Sigmoid colon (tissue), 7 donors: Measurements from ENCODE around the gene DAAM1. TPM values are rescaled to one million over a fixed set of nuclear protein-coding genes. Genes with fewer than 3 reads are reported as not detected.

Experiments used
- DNase-seq: peaks from one replicate; pipeline ENCODE4 v3.0.0-alpha.2; 2019
- H3K27ac ChIP-seq, 4 donors: fragments of 200-600 bp; sonication (generic); one replicate each; pipeline ENCODE4 v1.5.1; 2016 to 2019; ENCODE audit warnings: mild to moderate bottlenecking in 1 of 4
- H3K27me3 ChIP-seq, 3 donors: fragments of 200-600 bp; sonication (generic); one replicate each; pipeline ENCODE4 v1.5.1; 2019; ENCODE audit warnings: mild to moderate bottlenecking in 1 of 3
- H3K36me3 ChIP-seq, 4 donors: fragments of 200-600 bp; sonication (generic); one replicate each; pipeline ENCODE4 v1.5.1; 2016 to 2019
- H3K4me1 ChIP-seq, 4 donors: fragments of 200-600 bp; sonication (generic); one replicate each; pipeline ENCODE4 v1.5.1; 2017 to 2019
- H3K4me3 ChIP-seq, 4 donors: fragments of 200-600 bp; sonication (generic); one replicate each; pipeline ENCODE4 v1.5.1; 2017 to 2019; ENCODE audit warnings: mild to moderate bottlenecking in 2 of 4, moderate library complexity in 1 of 4
- H3K9me3 ChIP-seq, 4 donors: fragments of 200-600 bp in 3 of 4; sonication (generic) in 3 of 4; one replicate each; pipeline versions ENCODE4 v1.5.1 to v1.6.1; 2013 to 2019
- EP300 ChIP-seq, 4 donors: sonication (generic); formaldehyde crosslinking; IDR thresholded peaks; one replicate each; pipeline ENCODE4 v1.6.1; 2017; ENCODE audit warnings: antibody characterized with exemption in 4 of 4
- POLR2A ChIP-seq, 2 donors: fragments of 450-650 bp; IDR thresholded peaks; one replicate each; pipeline ENCODE4 v1.6.1; 2016; ENCODE audit warnings: antibody characterized with exemption in 2 of 2, mild to moderate bottlenecking in 2 of 2, moderate library complexity in 2 of 2
- POLR2AphosphoS5 ChIP-seq, 4 donors: sonication (generic); formaldehyde crosslinking; IDR thresholded peaks; one replicate each; pipeline ENCODE4 v1.6.1; 2017; ENCODE audit warnings: antibody characterized with exemption in 4 of 4
- WGBS, 2 donors: extraction: QIAGEN DNeasy Blood & Tissue Kit; methylation state at CpG; one replicate each; pipeline ENCODE4 v1.1.7; 2013; 5-methylcytosine and 5-hydroxymethylcytosine counted together
- intact Hi-C: fragments of 100-400 bp; cut with DNase I; formaldehyde crosslinking; loops from one replicate; pipeline ENCODE4 v1.15.1; 2023
- polyA plus RNA-seq, 3 donors: library from polyadenylated mRNA; stranded (reverse); fragments of 200-250 nt; gene quantifications; one replicate each; pipeline ENCODE4 v1.2.3, GENCODE V29; 2013
- total RNA-seq, 4 donors: library from RNA; depleted of rRNA; stranded (reverse); fragments of >200 nt; gene quantifications; one replicate each; pipeline ENCODE4 v1.1.0, GENCODE V29; 2016
- TF ChIP-seq, protein P1 (sequence below), 4 experiments: fragments of 450-650 bp in 3 of 4; fragments of 200-600 bp in 1 of 4; IDR thresholded peaks; one replicate each; pipeline ENCODE4 v1.5.1; 2016 to 2019; ENCODE audit warnings: antibody characterized with exemption in 4 of 4, mild to moderate bottlenecking in 3 of 4, moderate library complexity in 2 of 4
- donor health status: healthy with polysubstance abuse.
- donor health status: Bipolar disorder and iron deficiency.
- donor health status: healthy.

The DAAM1 gene
- total and polyA plus RNA-seq, 7 donors, result 11.4 to 77.8 (median 47.5) TPM

DNA sequence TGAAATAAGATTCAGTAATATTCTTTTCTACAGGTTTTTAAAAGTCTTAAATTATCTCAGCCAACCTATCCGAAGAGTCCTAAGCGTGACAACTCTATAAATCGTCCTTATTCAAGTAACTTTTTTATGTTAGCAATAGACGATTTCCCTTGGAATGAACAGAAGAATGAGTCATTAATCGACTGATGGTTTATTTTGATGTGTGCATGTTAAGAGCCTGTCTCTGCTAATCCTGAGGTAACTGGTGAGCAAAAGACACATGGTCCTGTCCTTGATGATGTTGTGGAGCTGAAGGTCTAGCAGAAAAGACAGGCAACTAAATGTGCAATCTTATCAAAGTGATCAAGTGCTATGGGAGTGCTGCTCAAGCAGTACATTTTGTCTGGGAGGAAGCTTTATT lies 80.4 kb downstream of the DAAM1 start:
- H3K36me3 ChIP-seq, result peaks cover 0 to 41% (median 12%) of the 10 kb centered on the region in 4 donors
- no peaks in the 10 kb centered on the region for H3K27me3 ChIP-seq
- no peak overlapping the region for H3K4me3 ChIP-seq
- no peaks in the 10 kb centered on the region for H3K9me3 ChIP-seq
- peaks cover 0 to 33% (median 19%) of the 10 kb centered on the region in 4 donors for H3K4me1 ChIP-seq
- intact Hi-C loops, result no loop called here
- 95 to 97% methylated on average over 5 of the region's 5 CpGs for WGBS, 2 donors
- DNase-seq, result no peak
- TF ChIP-seq, protein P1, sequence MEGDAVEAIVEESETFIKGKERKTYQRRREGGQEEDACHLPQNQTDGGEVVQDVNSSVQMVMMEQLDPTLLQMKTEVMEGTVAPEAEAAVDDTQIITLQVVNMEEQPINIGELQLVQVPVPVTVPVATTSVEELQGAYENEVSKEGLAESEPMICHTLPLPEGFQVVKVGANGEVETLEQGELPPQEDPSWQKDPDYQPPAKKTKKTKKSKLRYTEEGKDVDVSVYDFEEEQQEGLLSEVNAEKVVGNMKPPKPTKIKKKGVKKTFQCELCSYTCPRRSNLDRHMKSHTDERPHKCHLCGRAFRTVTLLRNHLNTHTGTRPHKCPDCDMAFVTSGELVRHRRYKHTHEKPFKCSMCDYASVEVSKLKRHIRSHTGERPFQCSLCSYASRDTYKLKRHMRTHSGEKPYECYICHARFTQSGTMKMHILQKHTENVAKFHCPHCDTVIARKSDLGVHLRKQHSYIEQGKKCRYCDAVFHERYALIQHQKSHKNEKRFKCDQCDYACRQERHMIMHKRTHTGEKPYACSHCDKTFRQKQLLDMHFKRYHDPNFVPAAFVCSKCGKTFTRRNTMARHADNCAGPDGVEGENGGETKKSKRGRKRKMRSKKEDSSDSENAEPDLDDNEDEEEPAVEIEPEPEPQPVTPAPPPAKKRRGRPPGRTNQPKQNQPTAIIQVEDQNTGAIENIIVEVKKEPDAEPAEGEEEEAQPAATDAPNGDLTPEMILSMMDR (IDR thresholded peaks at IDR 0.05), result no peak
- TF ChIP-seq POLR2A (IDR thresholded peaks at IDR 0.05) (no peak), EP300 (IDR thresholded peaks at IDR 0.05) (no peak), POLR2AphosphoS5 (IDR thresholded peaks at IDR 0.05) (no peak)
- no peak overlapping the region for H3K27ac ChIP-seq

GRCh38 chr14:59269466-59269865 lies 81.0 kb downstream of the DAAM1 start:
- H3K36me3 ChIP-seq, result peaks cover 0 to 35% (median 9%) of the 10 kb centered on the region in 4 donors
- no peaks in the 10 kb centered on the region for H3K9me3 ChIP-seq
- no peak overlapping the region for H3K4me3 ChIP-seq
- H3K27ac ChIP-seq, result no peak overlapping the region
- WGBS, 2 donors, result 94% methylated on average over 3 of the region's 3 CpGs
- TF ChIP-seq POLR2AphosphoS5 (IDR thresholded peaks at IDR 0.05) (no peak), EP300 (IDR thresholded peaks at IDR 0.05) (no peak), POLR2A (IDR thresholded peaks at IDR 0.05) (no peak)
- TF ChIP-seq, protein P1 (IDR thresholded peaks at IDR 0.05), result no peak
- DNase-seq, result no peak
- no peaks in the 10 kb centered on the region for H3K27me3 ChIP-seq
- intact Hi-C loops, result no loop called here
- H3K4me1 ChIP-seq, result peaks cover 0 to 40% (median 24%) of the 10 kb centered on the region in 4 donors

GRCh38 chr14:59271256-59271655 lies 82.8 kb downstream of the DAAM1 start:
- Histone ChIP-seq H3K4me1 (peaks cover 0 to 57% (median 42%) of the 10 kb centered on the region in 4 donors), H3K27ac (peak overlapping the region in 2 of 4 donors; percentile 22 to 34), H3K27me3 (no peaks in the 10 kb centered on the region), H3K9me3 (no peaks in the 10 kb centered on the region), H3K4me3 (no peak overlapping the region), H3K36me3 (peaks cover 0 to 18% (median 2%) of the 10 kb centered on the region in 4 donors)
- DNase-seq, result no peak
- intact Hi-C loops, result no loop called here
- no peak for TF ChIP-seq EP300 (IDR thresholded peaks at IDR 0.05)
- WGBS, 2 donors, result 93 to 95% methylated on average over 2 of the region's 2 CpGs

GRCh38 chr14:59271734-59272133 lies 83.3 kb downstream of the DAAM1 start:
- Histone ChIP-seq H3K27ac (peak overlapping the region in 3 of 4 donors; percentile 10 to 34 (median 22)), H3K4me3 (no peak overlapping the region), H3K9me3 (no peaks in the 10 kb centered on the region), H3K4me1 (peaks cover 0 to 62% (median 46%) of the 10 kb centered on the region in 4 donors), H3K36me3 (peaks cover 0 to 14% (median 0%) of the 10 kb centered on the region in 4 donors), H3K27me3 (no peaks in the 10 kb centered on the region)
- no peak for DNase-seq
- intact Hi-C loops, result no loop called here
- TF ChIP-seq POLR2AphosphoS5 (IDR thresholded peaks at IDR 0.05) (no peak), EP300 (IDR thresholded peaks at IDR 0.05) (no peak), POLR2A (IDR thresholded peaks at IDR 0.05) (no peak)
- TF ChIP-seq, protein P1 (IDR thresholded peaks at IDR 0.05), result no peak
- 90 to 93% methylated on average over 4 of the region's 4 CpGs for WGBS, 2 donors

DNA sequence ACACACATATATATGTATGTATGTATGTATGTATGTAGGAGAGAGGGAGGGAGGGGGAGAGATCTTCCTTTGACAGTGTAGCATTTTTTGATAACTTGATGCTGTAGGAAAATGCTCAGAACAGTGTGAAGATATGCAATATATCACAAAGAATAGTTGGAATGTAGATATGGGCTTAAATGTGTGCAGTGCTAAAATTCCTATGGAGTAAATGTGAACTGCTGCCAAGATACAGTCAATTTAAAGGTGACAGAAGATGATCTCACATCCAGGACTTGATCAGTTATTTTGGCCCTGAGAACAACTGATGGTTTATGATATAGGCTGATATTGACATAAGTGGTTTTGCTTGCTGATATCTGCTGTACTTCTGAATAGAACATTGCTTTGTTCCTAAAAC lies 84.2 kb downstream of the DAAM1 start:
- Histone ChIP-seq H3K4me1 (peaks cover 0 to 71% (median 48%) of the 10 kb centered on the region in 4 donors), H3K4me3 (no peak overlapping the region), H3K27ac (peak overlapping the region in 2 of 4 donors; percentile 34 to 75), H3K9me3 (no peaks in the 10 kb centered on the region), H3K27me3 (no peaks in the 10 kb centered on the region), H3K36me3 (peaks cover 0 to 6% (median 0%) of the 10 kb centered on the region in 4 donors)
- intact Hi-C loops, result no loop called here
- no peak for DNase-seq
- TF ChIP-seq POLR2A (IDR thresholded peaks at IDR 0.05), result no peak
- no peak for TF ChIP-seq POLR2AphosphoS5 (IDR thresholded peaks at IDR 0.05)
- TF ChIP-seq, protein P1 (IDR thresholded peaks at IDR 0.05), result no peak
- TF ChIP-seq EP300 (IDR thresholded peaks at IDR 0.05), result no peak
